HepG2 (cell line): ENCODE results near the gene PTMA. TPM values are rescaled to one million over a fixed set of nuclear protein-coding genes. Genes with fewer than 3 reads are reported as not detected.

Experiments
- ATAC-seq: fragments of 200-7000 bp; cut with Tn5 transposase; 3 replicates; pipeline ENCODE4 v1.9.1; 2020; ENCODE audit warnings: mild to moderate bottlenecking, moderate library complexity
- BruUV-seq: library from RNA; stranded (reverse); fragments of 400-500 nt; replicated peaks from 2 replicates; lab custom pipeline; 2021; lab: Mats Ljungman, UMichigan
- CTCF ChIA-PET: fragments of 300-600 bp; formaldehyde crosslinking; extraction: SDS; loops from one replicate; lab custom pipeline; 2021; ENCODE audit warnings: low total read pairs, inconsistent platforms, low intra/inter-chr PET ratio; lab: Yijun Ruan, JAX
- POLR2A ChIA-PET: fragments of 350-600 bp; sonication (Branson Sonifier 250); formaldehyde crosslinking; loops from one replicate; lab custom pipeline; 2020; ENCODE audit warnings: antibody characterized with exemption, inconsistent platforms; lab: Yijun Ruan, JAX
- DNase-seq: peaks from one replicate; pipeline ENCODE4 v3.0.0-alpha.2; 2015; ENCODE audit warnings: low spot score
- FAIRE-seq: peaks from 3 replicates; lab custom pipeline; 2011; peaks lifted over from hg19 to GRCh38; lab: Jason Lieb, UNC
- H2AFZ ChIP-seq: one replicate; pipeline ENCODE4 v1.6.1; 2011; ENCODE audit warnings: low read length, inconsistent platforms
- H3K27ac ChIP-seq: fragments of 300-600 bp; 3 replicates; pipeline ENCODE4 v1.8.0; 2011; ENCODE audit warnings: mixed run types, mild to moderate bottlenecking, mixed read lengths, low read length, inconsistent platforms; ENCODE audit not compliant: insufficient read depth; ENCODE audit errors: extremely low read length
- H3K27me3 ChIP-seq, 2 experiments: fragments of 200-600 bp in 1 of 2; 2 replicates in 1 of 2; 3 replicates in 1 of 2; pipeline versions ENCODE4 v1.6.0 to v1.8.0; 2011; ENCODE audit warnings: low read length in 2 of 2, mild to moderate bottlenecking in 2 of 2, moderate library complexity in 2 of 2, inconsistent platforms in 1 of 2; ENCODE audit not compliant: insufficient read depth in 2 of 2, control insufficient read depth in 1 of 2
- H3K36me3 ChIP-seq, 2 experiments: fragments of 200-600 bp in 1 of 2; replicated peaks in 1 of 2; 2 replicates in 1 of 2; 3 replicates in 1 of 2; pipeline versions ENCODE4 v1.5.1 to v1.8.0; 2011; ENCODE audit warnings: low read length in 2 of 2, inconsistent platforms in 1 of 2; ENCODE audit not compliant: insufficient read depth in 2 of 2, control insufficient read depth in 1 of 2
- H3K4me1 ChIP-seq: 2 replicates; pipeline ENCODE4 v1.5.1; 2012; ENCODE audit warnings: low read length, inconsistent platforms; ENCODE audit not compliant: insufficient read depth
- H3K4me2 ChIP-seq: 2 replicates; pipeline ENCODE4 v1.6.0; 2011; ENCODE audit warnings: low read depth, low read length, inconsistent platforms
- H3K4me3 ChIP-seq, 3 experiments: fragments of 200-600 bp in 1 of 3; sonication (generic), shearing (Covaris generic) in 1 of 3; replicated peaks in 1 of 3; 2 replicates each; pipeline ENCODE4 v1.5.1; 2011 to 2016; ENCODE audit warnings: low read length in 3 of 3, inconsistent platforms in 2 of 3, low read depth in 2 of 3, mild to moderate bottlenecking in 2 of 3, control low read depth in 1 of 3, mixed read lengths in 1 of 3; ENCODE audit not compliant: insufficient read depth in 1 of 3
- H3K79me2 ChIP-seq: one replicate; pipeline ENCODE4 v1.6.1; 2011; ENCODE audit warnings: low read length, inconsistent platforms; ENCODE audit not compliant: insufficient read depth
- H3K9ac ChIP-seq: 2 replicates; pipeline ENCODE4 v1.6.0; 2011; ENCODE audit warnings: mild to moderate bottlenecking, low read depth, low read length, inconsistent platforms; ENCODE audit not compliant: insufficient read depth
- H3K9me3 ChIP-seq: 2 replicates; pipeline ENCODE4 v1.5.1; 2012; ENCODE audit warnings: mild to moderate bottlenecking, low read length
- H4K20me1 ChIP-seq: 2 replicates; pipeline ENCODE4 v1.6.0; 2011; ENCODE audit warnings: inconsistent platforms, mild to moderate bottlenecking, low read length, moderate library complexity; ENCODE audit not compliant: insufficient read depth
- MEIS1 ChIP-seq: sonication (generic); formaldehyde crosslinking; IDR thresholded peaks from 2 replicates; pipeline ENCODE4 v1.9.0; 2021; ENCODE audit warnings: mild to moderate bottlenecking, missing genetic modification reagents, moderate library complexity, borderline replicate concordance
- TCF12 ChIP-seq, 2 experiments: fragments of 450-650 bp in 1 of 2; sonication (generic) in 1 of 2; formaldehyde crosslinking in 1 of 2; IDR thresholded peaks; 2 replicates each; pipeline versions ENCODE4 v1.6.1 to v1.8.0; 2017 to 2022; ENCODE audit warnings: antibody characterized with exemption in 1 of 2, mild to moderate bottlenecking in 1 of 2, missing genetic modification reagents in 1 of 2, moderate library complexity in 1 of 2
- THYN1 ChIP-seq: sonication (generic); formaldehyde crosslinking; IDR thresholded peaks from 2 replicates; pipeline ENCODE4 v1.8.1; 2023; ENCODE audit warnings: low read depth, mild to moderate bottlenecking, moderate library complexity, missing genetic modification reagents, borderline replicate concordance
- ZFP90 ChIP-seq: sonication (generic); formaldehyde crosslinking; IDR thresholded peaks from 2 replicates; pipeline ENCODE4 v1.8.0; 2022; ENCODE audit warnings: missing genetic modification reagents, mild to moderate bottlenecking, inconsistent platforms, borderline replicate concordance
- ZNF24 ChIP-seq: fragments of 450-650 bp; IDR thresholded peaks from 2 replicates; pipeline ENCODE4 v1.6.1; 2017; ENCODE audit warnings: antibody characterized with exemption, mild to moderate bottlenecking
- ZNF83 ChIP-seq: sonication (generic); formaldehyde crosslinking; IDR thresholded peaks from 2 replicates; pipeline ENCODE4 v1.4.0; 2020; ENCODE audit warnings: missing genetic modification reagents, mild to moderate bottlenecking, borderline replicate concordance
- WGBS: methylation state at CpG from one replicate; pipeline ENCODE4 v1.1.6; 2017; ENCODE audit warnings: low lambda C conversion rate; 5-methylcytosine and 5-hydroxymethylcytosine counted together
- in situ Hi-C: cut with HindIII; loops from 2 replicates; pipeline ENCODE4 v1.10.0; 2017; ENCODE audit warnings: low pct_unique_long_range_greater_than_20kb; ENCODE audit not compliant: extremely low pct_ligation_motif_present
- intact Hi-C: fragments of 100-400 bp; cut with micrococcal nuclease; formaldehyde crosslinking; loops from one replicate; pipeline ENCODE4 v1.10.0; 2022; ENCODE audit not compliant: unreplicated experiment
- polyA plus RNA-seq, 8 experiments: library from polyadenylated mRNA; depleted of rRNA in 3 of 8; stranded (reverse) in 7 of 8; unstranded in 1 of 8; fragments of >200 nt; fragmentation: Illumina TruSeq in 4 of 8; extraction: Trizol in 4 of 8; gene quantifications; 2 replicates each; pipeline versions ENCODE4 v1.2.1 to v1.2.3, GENCODE V29; 2011 to 2016; ENCODE audit warnings: low read depth in 4 of 8, missing spikeins in 1 of 8, mixed read lengths in 1 of 8; ENCODE audit not compliant: insufficient read depth in 1 of 8
- total RNA-seq, 5 experiments: library from RNA; depleted of rRNA; stranded (reverse); fragments of >200 nt; fragmentation: Illumina TruSeq; extraction: Trizol; gene quantifications; 2 replicates each; pipeline ENCODE4 v1.2.3, GENCODE V29; 2016; ENCODE audit warnings: low read depth in 1 of 5
- TF ChIP-seq, protein P1 (sequence below): IDR thresholded peaks from 2 replicates; pipeline ENCODE4 v1.6.1; 2016; ENCODE audit warnings: mild to moderate bottlenecking

The PTMA gene
- total and polyA plus RNA-seq, 2 of the 13 experiments (the other 11 are each of a cell fraction or from before 2014, with no cell fraction given), result 190 to 1,086 TPM

DNA sequence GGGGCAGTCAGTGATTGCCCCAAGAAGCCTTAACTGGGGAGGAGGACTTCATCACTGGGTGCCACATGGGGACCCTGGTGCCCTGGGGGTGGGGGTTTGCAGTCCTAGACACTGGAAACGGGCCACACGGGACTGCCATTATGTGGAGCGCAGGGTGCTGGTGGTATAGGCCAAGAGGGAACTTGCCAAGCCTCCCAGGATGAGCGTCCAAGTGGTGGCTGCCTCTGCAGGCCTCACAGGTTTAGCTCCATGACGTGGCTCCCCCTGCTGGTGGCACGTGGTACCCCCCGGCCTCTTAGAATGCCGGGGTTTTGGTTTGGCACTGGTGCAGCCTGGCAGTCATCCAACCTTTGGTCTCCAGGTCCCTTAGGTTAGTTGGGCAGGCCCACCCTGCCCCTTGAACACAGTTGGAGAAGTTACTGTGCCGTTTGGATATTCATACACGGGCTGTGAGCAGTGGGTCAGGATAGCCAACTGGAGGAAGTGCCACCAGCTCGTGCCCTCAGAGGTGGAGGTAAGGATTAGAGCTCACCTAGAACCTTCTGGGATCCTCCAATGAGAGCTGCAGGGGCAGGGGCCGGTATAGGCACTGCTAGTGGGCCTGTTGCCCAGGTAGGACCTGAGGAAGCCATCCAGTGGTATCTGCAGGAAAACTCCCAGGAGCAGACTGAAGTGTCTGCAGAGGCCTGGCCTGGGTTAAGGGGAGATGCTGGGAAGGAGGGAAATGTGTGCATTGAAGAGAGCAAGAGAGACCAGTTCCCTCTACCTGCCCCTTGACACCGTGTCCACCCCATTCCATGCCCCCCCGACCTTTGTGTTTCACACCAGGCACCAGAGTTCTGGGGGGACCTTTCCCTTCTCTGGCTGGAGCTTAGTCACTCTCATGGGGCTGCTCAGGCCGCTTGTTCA lies 5.7 kb downstream of the PTMA start (continued):
- TF ChIP-seq TCF12 (IDR thresholded peaks at IDR 0.05) (no peak), TCF12 (CRISPR knock-in tag; IDR thresholded peaks at IDR 0.05) (0 out of 2 replicates have a peak, but pooled peaks have one; percentile 66), ZNF83 (CRISPR knock-in tag) (no peak), THYN1 (CRISPR knock-in tag) (no peak)

DNA sequence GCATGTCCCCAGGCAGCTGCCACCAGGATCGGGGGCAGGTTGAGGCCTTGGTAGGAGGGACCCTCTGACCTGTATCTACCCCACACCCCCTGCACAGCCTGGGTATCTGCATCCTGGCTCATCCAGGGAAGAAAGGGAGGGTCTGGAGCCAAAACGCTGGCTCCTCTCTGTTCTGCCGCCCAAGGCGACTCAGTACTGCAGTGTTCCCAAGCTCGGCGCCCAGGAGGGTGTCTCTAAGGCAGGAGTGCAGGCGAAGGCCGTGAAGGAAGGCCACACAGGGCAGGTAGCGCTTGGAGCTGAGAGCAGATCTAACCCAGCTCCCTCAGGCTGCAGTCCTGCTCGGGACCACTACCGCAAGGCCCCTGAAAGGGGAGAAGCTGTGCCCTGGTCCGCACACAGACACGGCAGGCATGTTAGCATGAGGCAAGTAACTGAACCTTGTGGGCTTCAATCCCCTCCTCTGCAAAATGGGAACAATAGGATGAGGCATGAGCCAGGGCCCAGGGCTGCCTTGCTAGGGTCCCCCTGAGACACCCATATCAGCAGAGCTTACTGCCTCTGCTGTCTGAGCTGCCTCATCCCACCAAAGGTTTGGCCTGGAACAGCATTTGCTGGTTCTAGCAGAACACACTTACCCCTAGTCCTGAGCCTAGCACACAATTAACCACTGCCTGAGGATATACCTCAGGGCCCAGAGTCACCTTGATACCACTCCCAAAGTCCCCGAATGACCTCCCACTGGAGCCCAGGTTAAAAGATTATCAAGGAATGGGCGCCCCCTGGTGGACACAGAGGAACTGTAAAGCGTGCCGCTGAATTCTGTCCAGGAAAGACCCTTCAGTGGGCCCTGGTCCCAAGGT lies 6.5 kb downstream of the PTMA start:
- H3K36me3 ChIP-seq, result peaks cover 15 to 17% of the 10 kb centered on the region in 2 experiments
- peak overlapping the region; percentile 37 for H3K27ac ChIP-seq
- ATAC-seq, result peak; percentile 46
- H2AFZ ChIP-seq, result no peak overlapping the region
- no TSS peak for BruUV-seq
- H3K9ac ChIP-seq, result no peak overlapping the region
- 84% methylated on average over 12 of the region's 17 CpGs for WGBS
- peaks cover 39% of the 10 kb centered on the region for H4K20me1 ChIP-seq
- H3K4me3 ChIP-seq, result no peak overlapping the region
- peaks cover 63% of the 10 kb centered on the region for H3K4me1 ChIP-seq
- no peaks in the 10 kb centered on the region for H3K27me3 ChIP-seq
- in situ Hi-C loops (loop anchor here (5.0 kb wide), 2 partner anchors 38 to 103 kb away; no protein-coding TSS in a partner anchor), intact Hi-C loops (loop anchor here (1.0 to 5.0 kb wide), 5 partner anchors 28 to 253 kb away; partner anchors contain the start of gene NCL)
- POLR2A ChIA-PET, result interaction anchor here (1.0 to 5.7 kb wide), 12 partner anchors 13 to 251 kb away, joined by 3 to 26 read pairs (median 9); partner anchors contain the start of genes COPS7B and NCL
- peak; percentile 67 for FAIRE-seq
- H3K9me3 ChIP-seq, result no peaks in the 10 kb centered on the region
- H3K79me2 ChIP-seq, result peaks cover 27% of the 10 kb centered on the region
- CTCF ChIA-PET, result interaction anchor here (1.0 to 5.5 kb wide), 6 partner anchors 29 to 103 kb away, joined by 3 to 82 read pairs (median 12); no protein-coding TSS in a partner anchor
- no peak overlapping the region for H3K4me2 ChIP-seq
- DNase-seq, result peak; percentile 84
- TF ChIP-seq MEIS1 (0 out of 2 replicates have a peak, but pooled peaks have one; percentile 14), ZNF24 (0 out of 2 replicates have a peak, but pooled peaks have one; percentile 61), ZFP90 (0 out of 2 replicates have a peak, but pooled peaks have one; percentile 25)
- TF ChIP-seq, protein P1, sequence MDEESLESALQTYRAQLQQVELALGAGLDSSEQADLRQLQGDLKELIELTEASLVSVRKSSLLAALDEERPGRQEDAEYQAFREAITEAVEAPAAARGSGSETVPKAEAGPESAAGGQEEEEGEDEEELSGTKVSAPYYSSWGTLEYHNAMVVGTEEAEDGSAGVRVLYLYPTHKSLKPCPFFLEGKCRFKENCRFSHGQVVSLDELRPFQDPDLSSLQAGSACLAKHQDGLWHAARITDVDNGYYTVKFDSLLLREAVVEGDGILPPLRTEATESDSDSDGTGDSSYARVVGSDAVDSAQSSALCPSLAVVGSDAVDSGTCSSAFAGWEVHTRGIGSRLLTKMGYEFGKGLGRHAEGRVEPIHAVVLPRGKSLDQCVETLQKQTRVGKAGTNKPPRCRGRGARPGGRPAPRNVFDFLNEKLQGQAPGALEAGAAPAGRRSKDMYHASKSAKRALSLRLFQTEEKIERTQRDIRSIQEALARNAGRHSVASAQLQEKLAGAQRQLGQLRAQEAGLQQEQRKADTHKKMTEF (CRISPR knock-in tag), result no peak
